ENCODE measurements around the gene PSMA3.
A peak's percentile ranks its signal among the peaks of the same experiment; 100 is the strongest.
"Not testable (repeated sequence)": the region's sequence is repeated elsewhere in the genome, so short reads cannot be mapped to it uniquely, and the experiment has no call there.

PSMA3 gene

GRCh38 chr14:58238252-58239243 lies 6.1 kb upstream of the PSMA3 start:
- Histone ChIP-seq H3K4me3 (ENCODE audit: extremely low read depth, insufficient read depth, low read length, poor library complexity, severe bottlenecking) (no peak overlapping the region), H3K27ac (ENCODE audit: low read depth, low read length, severe bottlenecking) (no peak overlapping the region), H3K9me3 (ENCODE audit: control insufficient read depth, low read length) (no peaks in the 10 kb centered on the region), H3K36me3 (ENCODE audit: control insufficient read depth, insufficient read depth, low read length) (peaks cover 3% of the 10 kb centered on the region), H3K4me1 (ENCODE audit: control insufficient read depth, insufficient read depth, low read length, poor library complexity, severe bottlenecking) (peaks cover 1% of the 10 kb centered on the region)
- WGBS, 2 experiments (ENCODE audit: insufficient coverage in 2 of 2), result 81 to 84% methylated on average over 10 to 14 of the region's 16 CpGs

- WGBS, 2 experiments (ENCODE audit: insufficient coverage in 2 of 2), result 35% methylated on average over 9 to 10 of the region's 23 CpGs
- Histone ChIP-seq H3K4me1 (ENCODE audit: control insufficient read depth, insufficient read depth, low read length, poor library complexity, severe bottlenecking) (peaks cover 3% of the 10 kb centered on the region), H3K27ac (ENCODE audit: low read depth, low read length, severe bottlenecking) (no peak overlapping the region), H3K9me3 (ENCODE audit: control insufficient read depth, low read length) (no peaks in the 10 kb centered on the region), H3K4me3 (ENCODE audit: extremely low read depth, insufficient read depth, low read length, poor library complexity, severe bottlenecking) (peak overlapping the region; percentile 56), H3K36me3 (ENCODE audit: control insufficient read depth, insufficient read depth, low read length) (no peaks in the 10 kb centered on the region)
Observed at GRCh38 chr14:58239244-58240195, 5.1 kb upstream of the PSMA3 start.

GRCh38 chr14:58243790-58244555 lies 670 bp upstream of the PSMA3 start:
- H3K4me1 ChIP-seq (ENCODE audit: control insufficient read depth, insufficient read depth, low read length, poor library complexity, severe bottlenecking), result peaks cover 9% of the 10 kb centered on the region
- peak overlapping the region; percentile 83 for H3K4me3 ChIP-seq (ENCODE audit: extremely low read depth, insufficient read depth, low read length, poor library complexity, severe bottlenecking)
- no peaks in the 10 kb centered on the region for H3K9me3 ChIP-seq (ENCODE audit: control insufficient read depth, low read length)
- H3K36me3 ChIP-seq (ENCODE audit: control insufficient read depth, insufficient read depth, low read length), result peaks cover 16% of the 10 kb centered on the region
- H3K27ac ChIP-seq (ENCODE audit: low read depth, low read length, severe bottlenecking), result peak overlapping the region; percentile 71
- WGBS, 2 experiments (ENCODE audit: insufficient coverage in 2 of 2), result 9 to 15% methylated on average over 6 to 10 of the region's 16 CpGs

GRCh38 chr14:58245562-58245961 lies 919 bp downstream of the PSMA3 start:
- H3K9me3 ChIP-seq (ENCODE audit: control insufficient read depth, low read length), result no peaks in the 10 kb centered on the region
- H3K4me1 ChIP-seq (ENCODE audit: control insufficient read depth, insufficient read depth, low read length, poor library complexity, severe bottlenecking), result peaks cover 9% of the 10 kb centered on the region
- peak overlapping the region; percentile 96 for H3K27ac ChIP-seq (ENCODE audit: low read depth, low read length, severe bottlenecking)
- peaks cover 31% of the 10 kb centered on the region for H3K36me3 ChIP-seq (ENCODE audit: control insufficient read depth, insufficient read depth, low read length)
- no CpG with 5 or more reads among the region's 3 CpGs for WGBS, 2 experiments (ENCODE audit: insufficient coverage in 2 of 2)
- peak overlapping the region; percentile 83 for H3K4me3 ChIP-seq (ENCODE audit: extremely low read depth, insufficient read depth, low read length, poor library complexity, severe bottlenecking)

GRCh38 chr14:58249611-58250010 lies 5.0 kb downstream of the PSMA3 start:
- H3K36me3 ChIP-seq (ENCODE audit: control insufficient read depth, insufficient read depth, low read length), result peaks cover 66% of the 10 kb centered on the region

GRCh38 chr14:58258156-58258555 lies 13.5 kb downstream of the PSMA3 start:
- Histone ChIP-seq H3K9me3 (ENCODE audit: control insufficient read depth, low read length) (no peaks in the 10 kb centered on the region), H3K4me1 (ENCODE audit: control insufficient read depth, insufficient read depth, low read length, poor library complexity, severe bottlenecking) (no peaks in the 10 kb centered on the region), H3K36me3 (ENCODE audit: control insufficient read depth, insufficient read depth, low read length) (peaks cover 93% of the 10 kb centered on the region), H3K4me3 (ENCODE audit: extremely low read depth, insufficient read depth, low read length, poor library complexity, severe bottlenecking) (no peak overlapping the region), H3K27ac (ENCODE audit: low read depth, low read length, severe bottlenecking) (no peak overlapping the region)
- 100% methylated on average over 2 of the region's 4 CpGs; no CpG with 5 or more reads in 1 of the 2 experiments for WGBS, 2 experiments (ENCODE audit: insufficient coverage in 2 of 2)

More at GRCh38 chr14:58249611-58250010, 5.0 kb downstream of the PSMA3 start:
- no peak overlapping the region for H3K27ac ChIP-seq (ENCODE audit: low read depth, low read length, severe bottlenecking)
- WGBS, 2 experiments (ENCODE audit: insufficient coverage in 2 of 2), result 92 to 95% methylated on average over 7 to 8 of the region's 8 CpGs
- H3K4me3 ChIP-seq (ENCODE audit: extremely low read depth, insufficient read depth, low read length, poor library complexity, severe bottlenecking), result no peak overlapping the region
- no peaks in the 10 kb centered on the region for H3K9me3 ChIP-seq (ENCODE audit: control insufficient read depth, low read length)
- H3K4me1 ChIP-seq (ENCODE audit: control insufficient read depth, insufficient read depth, low read length, poor library complexity, severe bottlenecking), result peaks cover 6% of the 10 kb centered on the region

GRCh38 chr14:58262005-58262404 lies 17.4 kb downstream of the PSMA3 start:
- H3K9me3 ChIP-seq (ENCODE audit: control insufficient read depth, low read length); H3K4me1 ChIP-seq (ENCODE audit: control insufficient read depth, insufficient read depth, low read length, poor library complexity, severe bottlenecking); H3K4me3 ChIP-seq (ENCODE audit: extremely low read depth, insufficient read depth, low read length, poor library complexity, severe bottlenecking); H3K27ac ChIP-seq (ENCODE audit: low read depth, low read length, severe bottlenecking): not testable (repeated sequence)
- H3K36me3 ChIP-seq (ENCODE audit: control insufficient read depth, insufficient read depth, low read length), result peaks cover 97% of the 10 kb centered on the region
- WGBS, 2 experiments (ENCODE audit: insufficient coverage in 2 of 2), result 96 to 99% methylated on average over 8 to 10 of the region's 10 CpGs

- Histone ChIP-seq H3K36me3 (ENCODE audit: control insufficient read depth, insufficient read depth, low read length) (peaks cover 88% of the 10 kb centered on the region), H3K9me3 (ENCODE audit: control insufficient read depth, low read length) (no peaks in the 10 kb centered on the region), H3K4me3 (ENCODE audit: extremely low read depth, insufficient read depth, low read length, poor library complexity, severe bottlenecking) (no peak overlapping the region), H3K27ac (ENCODE audit: low read depth, low read length, severe bottlenecking) (no peak overlapping the region), H3K4me1 (ENCODE audit: control insufficient read depth, insufficient read depth, low read length, poor library complexity, severe bottlenecking) (no peaks in the 10 kb centered on the region)
Observed at GRCh38 chr14:58265401-58265800, 20.8 kb downstream of the PSMA3 start.

GRCh38 chr14:58270628-58271027 lies 26.0 kb downstream of the PSMA3 start:
- peaks cover 59% of the 10 kb centered on the region for H3K36me3 ChIP-seq (ENCODE audit: control insufficient read depth, insufficient read depth, low read length)
- H3K4me1 ChIP-seq (ENCODE audit: control insufficient read depth, insufficient read depth, low read length, poor library complexity, severe bottlenecking), result no peaks in the 10 kb centered on the region
- no CpG with 5 or more reads among the region's 2 CpGs for WGBS, 2 experiments (ENCODE audit: insufficient coverage in 2 of 2)
- H3K27ac ChIP-seq (ENCODE audit: low read depth, low read length, severe bottlenecking), result no peak overlapping the region
- H3K9me3 ChIP-seq (ENCODE audit: control insufficient read depth, low read length), result no peaks in the 10 kb centered on the region
- H3K4me3 ChIP-seq (ENCODE audit: extremely low read depth, insufficient read depth, low read length, poor library complexity, severe bottlenecking), result no peak overlapping the region
